ENCODE measurements around the gene CEP170B. TPM values are rescaled to one million over a fixed set of nuclear protein-coding genes. Genes with fewer than 3 reads are reported as not detected.

CEP170B gene
- total and polyA plus RNA-seq, 2 of the 8 experiments (the other 6 are each of a cell fraction or from before 2014, with no cell fraction given): 9.1 to 33.8 TPM

GRCh38 chr14:104939666-104940410 lies 74.8 kb downstream of the CEP170B start:
- 73% methylated on average over 11 of the region's 11 CpGs; no CpG with 5 or more reads in 1 of the 2 experiments for WGBS, 2 experiments (ENCODE audit: extremely low coverage in 1 of 2, insufficient coverage in 1 of 2, insufficient read length in 1 of 2, insufficient replicate concordance in 2 of 2, low coverage in 1 of 2, low lambda C conversion rate in 2 of 2, missing lambda C conversion rate in 1 of 2)
- H2AFZ ChIP-seq (ENCODE audit: low read length): no peak overlapping the region
- POLR2A ChIA-PET (ENCODE audit: partially characterized antibody): no interaction called here
- H3K18ac ChIP-seq (ENCODE audit: extremely low read depth, low read length): no peak overlapping the region
- no peak overlapping the region for H3K27ac ChIP-seq (ENCODE audit: low read depth, low read length)
- no peak overlapping the region for H2BK15ac ChIP-seq (ENCODE audit: low read length)
- no peak overlapping the region for H2BK20ac ChIP-seq (ENCODE audit: low read length)
- FAIRE-seq (no peak), DNase-seq (ENCODE audit: low read depth in 1 of 2, low spot score in 2 of 2) (no peak)
- peaks cover 2 to 48% (median 20%) of the 10 kb centered on the region in 4 experiments for H3K27me3 ChIP-seq (replicated peaks in 1 of 4; ENCODE audit: control insufficient read depth in 3 of 4, extremely low read depth in 1 of 4, insufficient read depth in 3 of 4, low read length in 3 of 4)
- no peak overlapping the region for H3K23ac ChIP-seq (ENCODE audit: insufficient read length)
- no peaks in the 10 kb centered on the region for H3K79me2 ChIP-seq (ENCODE audit: control insufficient read depth in 1 of 2, insufficient read depth in 2 of 2, low read length in 2 of 2)
- no peak overlapping the region for H3K14ac ChIP-seq (ENCODE audit: insufficient read length)
- H3K36me3 ChIP-seq (ENCODE audit: control insufficient read depth in 2 of 4, insufficient read depth in 4 of 4, low read length in 3 of 4): no peaks in the 10 kb centered on the region
- H4K5ac ChIP-seq (ENCODE audit: insufficient read length, low read depth, low read length): no peak overlapping the region
- H4K91ac ChIP-seq (replicated peaks; ENCODE audit: insufficient read length, low read length): no peak overlapping the region
- H3K4ac ChIP-seq (replicated peaks; ENCODE audit: insufficient read length, low read depth, low read length): no peak overlapping the region
- no peaks in the 10 kb centered on the region for H3K23me2 ChIP-seq (ENCODE audit: low read depth, low read length)
- H2AK5ac ChIP-seq (ENCODE audit: low read depth, low read length): no peak overlapping the region
- no peak overlapping the region for H2BK5ac ChIP-seq (ENCODE audit: low read depth, low read length)
- H3K4me3 ChIP-seq (ENCODE audit: extremely low read depth in 1 of 4, insufficient read depth in 2 of 4, low read depth in 3 of 4, low read length in 4 of 4): no peak overlapping the region
- CTCF ChIA-PET (ENCODE audit: partially characterized antibody): interaction anchor here (0.6 to 3.3 kb wide), 14 partner anchors 11 to 332 kb away, joined by 3 to 11 read pairs (median 5); no protein-coding TSS in a partner anchor
- no peak overlapping the region for H2BK120ac ChIP-seq (replicated peaks; ENCODE audit: low read depth, low read length)
- H3K9ac ChIP-seq (replicated peaks in 1 of 4; ENCODE audit: extremely low read depth in 1 of 4, low read depth in 3 of 4, low read length in 3 of 4): no peak overlapping the region
- H4K20me1 ChIP-seq (replicated peaks in 1 of 2; ENCODE audit: control insufficient read depth in 1 of 2, insufficient read depth in 2 of 2, low read length in 2 of 2): no peaks in the 10 kb centered on the region
- no peaks in the 10 kb centered on the region for H3K4me1 ChIP-seq (replicated peaks in 1 of 4; ENCODE audit: control insufficient read depth in 3 of 4, insufficient read depth in 4 of 4, low read length in 3 of 4)
- peaks cover 0 to 29% of the 10 kb centered on the region in 2 experiments; a peak in 1 of 4 replicates for H3K9me3 ChIP-seq (ENCODE audit: insufficient read depth in 2 of 2, low read depth in 1 of 2, low read length in 1 of 2)
- no peak overlapping the region for H4K8ac ChIP-seq (ENCODE audit: extremely low read depth, insufficient read depth, low read length)
- H3K4me2 ChIP-seq (ENCODE audit: insufficient read depth in 1 of 2, low read depth in 2 of 2, low read length in 2 of 2): no peak overlapping the region
- no peaks in the 10 kb centered on the region for H3K79me1 ChIP-seq (ENCODE audit: low read depth, low read length)
- H3K56ac ChIP-seq (replicated peaks; ENCODE audit: insufficient read length, low read depth, low read length): no peak overlapping the region
- TF ChIP-seq ATF2 (IDR thresholded peaks at IDR 0.05; ENCODE audit: low read length): no peak
- no peak for TF ChIP-seq GABPA (IDR thresholded peaks at IDR 0.05; ENCODE audit: borderline replicate concordance, insufficient read depth, low read length)
- no peak overlapping the region for H2BK12ac ChIP-seq (ENCODE audit: low read depth, low read length)

All from H1 (cell line).